Stomach (tissue), 9 donors: ENCODE results near the gene PHACTR4. TPM values are rescaled to one million over a fixed set of nuclear protein-coding genes. Genes with fewer than 3 reads are reported as not detected.
A peak's percentile ranks its signal among the peaks of the same experiment; 100 is the strongest.

ENCODE experiments used
- DNase-seq, 2 donors: peaks; one replicate each; pipeline versions ENCODE4 v3.0.0 to v3.0.0-alpha.2; 2013 to 2019
- H3K27ac ChIP-seq, 5 donors: fragments of 200-600 bp in 4 of 5; sonication (generic) in 4 of 5; one replicate each; pipeline ENCODE4 v1.5.1; 2013 to 2019; ENCODE audit warnings: mild to moderate bottlenecking in 1 of 5, moderate library complexity in 1 of 5
- H3K27me3 ChIP-seq, 3 donors: fragments of 200-600 bp; sonication (generic); one replicate each; pipeline ENCODE4 v1.5.1; 2017 to 2019; ENCODE audit warnings: mixed run types in 1 of 3
- H3K36me3 ChIP-seq, 4 donors: fragments of 200-600 bp; sonication (generic); 1 replicate in 3 of 4; 2 replicates in 1 of 4; pipeline ENCODE4 v1.5.1; 2016 to 2019
- H3K4me1 ChIP-seq, 4 donors: fragments of 200-600 bp; sonication (generic); one replicate each; pipeline ENCODE4 v1.5.1; 2016 to 2019
- H3K4me3 ChIP-seq, 4 donors: fragments of 200-600 bp; sonication (generic) in 3 of 4; one replicate each; pipeline ENCODE4 v1.5.1; 2016 to 2019; ENCODE audit warnings: mild to moderate bottlenecking in 1 of 4
- H3K9me3 ChIP-seq, 4 donors: fragments of 200-600 bp; sonication (generic); one replicate each; pipeline ENCODE4 v1.5.1; 2016 to 2019
- EP300 ChIP-seq: sonication (generic); formaldehyde crosslinking; IDR thresholded peaks from one replicate; pipeline ENCODE4 v1.6.1; 2017; ENCODE audit warnings: antibody characterized with exemption
- POLR2A ChIP-seq, 4 donors: fragments of 450-650 bp; IDR thresholded peaks; one replicate each; pipeline ENCODE4 v1.6.1; 2016; ENCODE audit warnings: antibody characterized with exemption in 4 of 4, control low read depth in 2 of 4, mild to moderate bottlenecking in 1 of 4, moderate library complexity in 1 of 4
- POLR2AphosphoS5 ChIP-seq, 3 donors: sonication (generic); formaldehyde crosslinking; IDR thresholded peaks; one replicate each; pipeline ENCODE4 v1.6.1; 2016; ENCODE audit warnings: antibody characterized with exemption in 3 of 3
- WGBS, 5 donors: extraction: QIAGEN DNeasy Blood & Tissue Kit in 3 of 5; methylation state at CpG; one replicate each; pipeline versions ENCODE4 v1.1.5 to v1.1.7; 2013 to 2018; 5-methylcytosine and 5-hydroxymethylcytosine counted together
- intact Hi-C: fragments of 100-400 bp; cut with DNase I; formaldehyde crosslinking; loops from one replicate; pipeline ENCODE4 v1.15.1; 2023; ENCODE audit warnings: low total_unique reads
- polyA plus RNA-seq, 3 donors: library from polyadenylated mRNA; stranded (reverse); fragments of 200-250 nt; gene quantifications; one replicate each; pipeline ENCODE4 v1.2.3, GENCODE V29; 2013
- total RNA-seq, 5 donors: library from RNA; depleted of rRNA; stranded (reverse); fragments of >200 nt; gene quantifications; one replicate each; pipeline versions ENCODE4 v1.1.0 to v1.2.3, GENCODE V29; 2014 to 2016
- TF ChIP-seq, protein P1 (sequence below), 7 experiments: fragments of 450-650 bp in 4 of 7; fragments of 200-600 bp in 3 of 7; sonication (generic) in 3 of 7; IDR thresholded peaks; one replicate each; pipeline ENCODE4 v1.5.1; 2016 to 2019; ENCODE audit warnings: antibody characterized with exemption in 7 of 7, control low read depth in 2 of 7, mild to moderate bottlenecking in 1 of 7
- donor health status: healthy with polysubstance abuse.
- donor health status: Bipolar disorder and iron deficiency.
- donor health status: healthy.

The PHACTR4 gene
- total and polyA plus RNA-seq, 8 donors = 14.1 to 40.0 (median 21.3) TPM

DNA sequence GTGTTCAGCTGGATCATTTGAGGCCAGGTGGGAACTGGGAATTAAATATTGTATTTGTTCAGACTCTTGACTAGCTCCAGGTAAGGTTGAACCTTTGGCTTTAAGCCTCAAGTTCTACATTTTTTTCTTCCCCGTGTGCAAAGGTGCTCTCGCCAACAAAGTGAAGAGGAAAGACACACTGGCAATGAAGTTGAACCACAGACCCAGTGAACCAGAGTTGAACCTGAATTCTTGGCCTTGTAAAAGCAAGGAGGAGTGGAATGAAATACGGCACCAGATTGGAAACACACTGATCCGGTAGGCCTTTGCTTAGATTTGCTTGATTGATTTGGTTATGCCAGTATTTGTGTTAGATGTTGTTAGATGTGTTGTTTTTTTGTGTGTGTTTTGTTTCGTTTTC is 110.8 kb downstream of the PHACTR4 start:
- intact Hi-C loops = no loop called here
- Histone ChIP-seq H3K4me3 (no peak overlapping the region), H3K36me3 (peaks cover 19 to 99% (median 96%) of the 10 kb centered on the region in 4 donors), H3K27me3 (no peaks in the 10 kb centered on the region), H3K9me3 (no peaks in the 10 kb centered on the region), H3K4me1 (peaks cover 0 to 4% (median 1%) of the 10 kb centered on the region in 4 donors), H3K27ac (no peak overlapping the region)
- 79 to 86% (median 84%) methylated on average over 5 of the region's 5 CpGs for WGBS, 5 donors
- TF ChIP-seq POLR2A (IDR thresholded peaks at IDR 0.05) (no peak), POLR2AphosphoS5 (IDR thresholded peaks at IDR 0.05) (no peak), EP300 (no peak)
- TF ChIP-seq, protein P1, sequence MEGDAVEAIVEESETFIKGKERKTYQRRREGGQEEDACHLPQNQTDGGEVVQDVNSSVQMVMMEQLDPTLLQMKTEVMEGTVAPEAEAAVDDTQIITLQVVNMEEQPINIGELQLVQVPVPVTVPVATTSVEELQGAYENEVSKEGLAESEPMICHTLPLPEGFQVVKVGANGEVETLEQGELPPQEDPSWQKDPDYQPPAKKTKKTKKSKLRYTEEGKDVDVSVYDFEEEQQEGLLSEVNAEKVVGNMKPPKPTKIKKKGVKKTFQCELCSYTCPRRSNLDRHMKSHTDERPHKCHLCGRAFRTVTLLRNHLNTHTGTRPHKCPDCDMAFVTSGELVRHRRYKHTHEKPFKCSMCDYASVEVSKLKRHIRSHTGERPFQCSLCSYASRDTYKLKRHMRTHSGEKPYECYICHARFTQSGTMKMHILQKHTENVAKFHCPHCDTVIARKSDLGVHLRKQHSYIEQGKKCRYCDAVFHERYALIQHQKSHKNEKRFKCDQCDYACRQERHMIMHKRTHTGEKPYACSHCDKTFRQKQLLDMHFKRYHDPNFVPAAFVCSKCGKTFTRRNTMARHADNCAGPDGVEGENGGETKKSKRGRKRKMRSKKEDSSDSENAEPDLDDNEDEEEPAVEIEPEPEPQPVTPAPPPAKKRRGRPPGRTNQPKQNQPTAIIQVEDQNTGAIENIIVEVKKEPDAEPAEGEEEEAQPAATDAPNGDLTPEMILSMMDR (IDR thresholded peaks at IDR 0.05) = no peak
- no peak for DNase-seq

DNA sequence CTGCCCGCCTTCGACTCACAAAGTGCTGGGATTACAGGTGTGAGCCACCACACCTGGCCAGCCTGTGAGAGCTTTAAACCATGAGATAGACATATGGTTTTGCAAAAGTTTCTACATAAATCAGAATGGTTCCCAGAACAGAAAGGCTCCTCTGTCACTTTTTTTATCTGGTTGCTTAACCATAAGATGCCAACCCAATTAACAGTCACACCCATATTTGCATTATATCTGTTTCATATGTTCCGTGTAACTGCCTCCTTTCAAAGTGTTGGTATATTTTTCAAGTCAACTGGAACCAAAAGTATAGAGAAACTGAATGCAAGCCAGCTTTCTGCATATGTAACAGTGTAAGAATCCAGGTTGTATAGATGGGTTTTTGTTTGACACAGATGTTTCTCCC is 112.6 kb downstream of the PHACTR4 start:
- H3K9me3 ChIP-seq = no peaks in the 10 kb centered on the region
- peaks cover 19 to 100% (median 96%) of the 10 kb centered on the region in 4 donors for H3K36me3 ChIP-seq
- 56 to 76% (median 69%) methylated on average over 3 of the region's 3 CpGs for WGBS, 5 donors
- TF ChIP-seq POLR2A (IDR thresholded peaks at IDR 0.05) (no peak), POLR2AphosphoS5 (IDR thresholded peaks at IDR 0.05) (no peak), EP300 (no peak)
- TF ChIP-seq, protein P1 (IDR thresholded peaks at IDR 0.05) = no peak
- no peak for DNase-seq
- H3K4me1 ChIP-seq = peaks cover 0 to 4% (median 1%) of the 10 kb centered on the region in 4 donors
- intact Hi-C loops = no loop called here
- no peaks in the 10 kb centered on the region for H3K27me3 ChIP-seq
- peak overlapping the region in 2 of 5 donors; percentile 10 to 60 for H3K27ac ChIP-seq
- no peak overlapping the region for H3K4me3 ChIP-seq

DNA sequence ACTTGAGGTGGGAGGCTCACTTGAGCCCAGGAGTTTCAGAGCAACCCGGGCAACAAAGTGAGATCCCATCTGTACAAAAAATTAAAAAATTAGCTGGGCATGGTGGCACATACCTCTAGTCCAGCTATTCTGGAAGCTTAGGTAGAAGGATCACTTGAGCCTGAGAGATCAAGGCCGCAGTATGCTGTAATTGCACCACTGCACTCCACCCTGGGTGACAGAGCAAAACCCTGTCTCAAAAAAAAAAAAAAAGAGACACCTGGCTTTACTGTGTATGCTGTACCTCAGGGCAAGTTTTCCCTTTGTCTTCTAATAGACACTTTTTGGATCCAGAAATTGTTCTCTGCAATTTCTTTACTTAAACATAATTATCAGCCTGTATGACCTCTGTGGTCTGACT is 113.2 kb downstream of the PHACTR4 start:
- Histone ChIP-seq H3K36me3 (peaks cover 20 to 98% (median 94%) of the 10 kb centered on the region in 4 donors), H3K9me3 (no peaks in the 10 kb centered on the region), H3K27ac (peak overlapping the region in 2 of 5 donors; percentile 18 to 60), H3K4me1 (peaks cover 0 to 4% (median 1%) of the 10 kb centered on the region in 4 donors), H3K4me3 (no peak overlapping the region), H3K27me3 (no peaks in the 10 kb centered on the region)
- WGBS, 5 donors = 78 to 93% (median 88%) methylated on average over 2 of the region's 2 CpGs
- intact Hi-C loops = no loop called here
- no peak for DNase-seq
- TF ChIP-seq POLR2A (IDR thresholded peaks at IDR 0.05) (no peak), POLR2AphosphoS5 (IDR thresholded peaks at IDR 0.05) (no peak), EP300 (no peak)
- TF ChIP-seq, protein P1 (IDR thresholded peaks at IDR 0.05) = no peak

DNA sequence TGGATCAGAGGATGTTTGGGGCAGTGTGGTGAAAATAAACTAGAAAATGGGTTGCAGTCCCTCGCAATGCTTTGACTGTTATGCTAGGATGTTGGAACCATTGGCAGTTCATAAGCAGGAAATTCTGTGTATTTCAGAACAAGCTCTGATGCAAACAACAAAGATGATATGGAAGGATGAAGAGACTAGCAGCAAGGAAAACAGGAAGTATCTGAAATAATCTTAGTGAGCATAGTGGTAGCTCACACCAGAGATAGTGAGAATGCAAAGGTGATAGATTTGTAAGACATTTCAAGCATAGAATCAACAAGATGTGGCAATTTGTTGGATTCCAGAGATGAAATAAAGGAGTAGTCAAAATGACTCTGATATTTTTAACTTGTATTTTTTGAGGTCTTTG is 125.2 kb downstream of the PHACTR4 start:
- TF ChIP-seq POLR2AphosphoS5 (IDR thresholded peaks at IDR 0.05) (no peak), POLR2A (IDR thresholded peaks at IDR 0.05) (no peak), EP300 (no peak)
- TF ChIP-seq, protein P1 (IDR thresholded peaks at IDR 0.05) = no peak
- H3K9me3 ChIP-seq = no peaks in the 10 kb centered on the region
- 86 to 96% (median 93%) methylated on average over 1 of the region's 1 CpG for whole genome bisulfite sequencing, 5 donors
- intact Hi-C loops = no loop called here
- no peaks in the 10 kb centered on the region for H3K27me3 ChIP-seq
- DNase-seq = no peak
- no peak overlapping the region for H3K4me3 ChIP-seq
- no peak overlapping the region for H3K27ac ChIP-seq
- H3K36me3 ChIP-seq = peaks cover 25 to 100% (median 99%) of the 10 kb centered on the region in 4 donors
- no peaks in the 10 kb centered on the region for H3K4me1 ChIP-seq
